Activated CD4-positive, alpha-beta T cell treated with anti-CD3 and anti-CD28 coated beads for 36 hours (primary cell): ENCODE measurements around the gene PHLDA2. TPM values are rescaled to one million over a fixed set of nuclear protein-coding genes. Genes with fewer than 3 reads are reported as not detected.

Experiments
- ATAC-seq: fragments of 200-7000 bp; cut with Tn5 transposase; one replicate; pipeline ENCODE4 v1.10.0; 2021; ENCODE audit warnings: mild to moderate bottlenecking, moderate library complexity
- CTCF ChIA-PET: fragments of 350-600 bp; sonication (Branson Sonifier 250); formaldehyde crosslinking; loops from one replicate; lab custom pipeline; 2021; ENCODE audit warnings: antibody characterized with exemption; lab: Charles Lee
- POLR2A ChIA-PET: fragments of 350-600 bp; sonication (Branson Sonifier 250); formaldehyde crosslinking; loops from one replicate; lab custom pipeline; 2021; ENCODE audit warnings: antibody characterized with exemption, inconsistent platforms; lab: Charles Lee
- DNase-seq: peaks from one replicate; pipeline ENCODE4 v3.0.0-alpha.2; 2020
- H3K27ac Mint-ChIP-seq: one replicate; pipeline ENCODE4 v1.8.0; 2021; ENCODE audit warnings: mixed read lengths
- H3K27me3 Mint-ChIP-seq: one replicate; pipeline ENCODE4 v1.8.0; 2021; ENCODE audit warnings: mixed read lengths
- H3K36me3 Mint-ChIP-seq: one replicate; pipeline ENCODE4 v1.8.0; 2021; ENCODE audit warnings: low read depth, mixed read lengths
- H3K4me1 Mint-ChIP-seq: one replicate; pipeline ENCODE4 v1.8.0; 2021; ENCODE audit warnings: mixed read lengths
- H3K4me3 Mint-ChIP-seq: one replicate; pipeline ENCODE4 v1.8.0; 2021; ENCODE audit warnings: mild to moderate bottlenecking, moderate library complexity, mixed read lengths
- H3K9me3 Mint-ChIP-seq: one replicate; pipeline ENCODE4 v1.8.0; 2021; ENCODE audit warnings: low read depth, mixed read lengths
- intact Hi-C, 2 experiments: fragments of 100-400 bp; cut with DNase I in 1 of 2; cut with micrococcal nuclease in 1 of 2; formaldehyde crosslinking; loops; one replicate each; pipeline versions ENCODE4 v1.14.2 to v1.15.1; 2022 to 2024; cut with DNase I, micrococcal nuclease
- total RNA-seq, 2 experiments: library from RNA; stranded (reverse); gene quantifications; one replicate each; pipeline ENCODE4 v1.2.3, GENCODE V29; 2021

The PHLDA2 gene
- total RNA-seq, 2 experiments from 2014 or later, result 3.1 to 3.7 TPM

GRCh38 chr11:2886191-2886894, 42.9 kb downstream of the PHLDA2 start:
- ChIA-PET POLR2A (no interaction called here), CTCF (interaction anchor here (0.6 to 10.2 kb wide), 3 partner anchors 8 to 352 kb away, joined by 3 to 255 read pairs (median 3); no protein-coding TSS in a partner anchor)
- Mint-ChIP-seq H3K4me3 (peak overlapping the region; percentile 24), H3K36me3 (no peaks in the 10 kb centered on the region), H3K4me1 (peaks cover 8% of the 10 kb centered on the region), H3K27ac (no peak overlapping the region), H3K27me3 (peaks cover 5% of the 10 kb centered on the region), H3K9me3 (no peaks in the 10 kb centered on the region)
- ATAC-seq (peak; percentile 5), DNase-seq (peak; percentile 52)
- intact Hi-C loops, result loop anchor here (5.0 kb wide), 3 partner anchors 439 to 689 kb away; partner anchors contain the start of gene KCNQ1 (in 1 of the 2)

- ChIA-PET CTCF (interaction anchor here (0.6 to 10.2 kb wide), 3 partner anchors 8 to 351 kb away, joined by 3 to 255 read pairs (median 3); no protein-coding TSS in a partner anchor), POLR2A (no interaction called here)
- Mint-ChIP-seq H3K27me3 (peaks cover 5% of the 10 kb centered on the region), H3K27ac (no peak within 1 kb of the TSS), H3K36me3 (no peaks in the 10 kb centered on the region), H3K4me1 (peaks cover 4% of the 10 kb centered on the region), H3K9me3 (no peaks in the 10 kb centered on the region), H3K4me3 (peak within 1 kb of the TSS; percentile 67)
- peak; percentile 87 for DNase-seq
- intact Hi-C loops, result loop anchor here (1.0 to 5.0 kb wide), 8 partner anchors 17 to 688 kb away; partner anchors contain the start of genes CD81 (in 1 of the 2), KCNQ1 (in 1 of the 2), TRPM5 (in 1 of the 2) and TSSC4 (in 1 of the 2)
- ATAC-seq, result peak; percentile 85
Measured at GRCh38 chr11:2885678-2886081, 43.5 kb downstream of the PHLDA2 start, which contains the start of gene CDKN1C. Gene CDKN1C (minus strand): TSS chr11:2885775. CDS start chr11:2885456, 319 bp downstream.

DNA sequence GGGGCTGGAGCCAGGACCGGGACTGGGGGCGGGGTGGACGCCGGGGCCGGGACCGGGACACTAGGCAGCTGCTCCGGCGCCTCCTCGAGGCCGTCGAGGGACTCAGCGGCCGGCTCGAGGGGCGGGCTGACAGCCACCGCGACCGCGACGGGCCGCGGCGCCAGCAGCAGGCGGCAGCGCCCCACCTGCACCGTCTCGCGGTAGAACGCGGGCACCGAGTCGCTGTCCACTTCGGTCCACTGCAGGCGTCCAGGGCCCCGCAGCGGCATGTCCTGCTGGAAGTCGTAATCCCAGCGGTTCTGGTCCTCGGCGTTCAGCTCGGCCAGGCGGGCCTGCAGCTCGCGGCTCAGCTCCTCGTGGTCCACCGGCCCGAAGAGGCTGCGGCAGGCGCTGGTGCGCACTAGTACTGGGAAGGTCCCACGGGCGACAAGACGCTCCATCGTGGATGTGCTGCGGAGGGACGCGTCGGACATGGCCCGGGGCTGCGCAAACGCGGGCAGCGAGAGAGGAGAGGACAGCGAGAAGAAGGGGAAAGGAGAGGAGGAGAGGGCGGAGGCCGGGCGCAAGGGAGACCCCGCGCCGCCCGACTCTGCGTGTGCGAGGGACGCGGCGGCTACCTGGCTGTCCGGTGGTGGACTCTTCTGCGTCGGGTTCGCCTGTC, 44.1 kb downstream of the PHLDA2 start:
- ATAC-seq, result peak; percentile 3
- Mint-ChIP-seq H3K4me1 (peaks cover 4% of the 10 kb centered on the region), H3K4me3 (peak overlapping the region; percentile 67), H3K27ac (no peak overlapping the region), H3K27me3 (peaks cover 5% of the 10 kb centered on the region), H3K36me3 (no peaks in the 10 kb centered on the region), H3K9me3 (no peaks in the 10 kb centered on the region)
- ChIA-PET CTCF (interaction anchor here (10.2 kb wide), 1 partner anchor 351 kb away, joined by 255 read pairs; no protein-coding TSS in a partner anchor), POLR2A (no interaction called here)
- intact Hi-C loops, result loop anchor here (1.0 to 5.0 kb wide), 8 partner anchors 17 to 688 kb away; partner anchors contain the start of genes CD81 (in 1 of the 2), KCNQ1 (in 1 of the 2), TRPM5 (in 1 of the 2) and TSSC4 (in 1 of the 2)
- peak; percentile 59 for DNase-seq

- CTCF ChIA-PET, result interaction anchor here (0.8 to 10.2 kb wide), 3 partner anchors 9 to 350 kb away, joined by 3 to 255 read pairs (median 4); no protein-coding TSS in a partner anchor
- Mint-ChIP-seq H3K4me1 (peaks cover 4% of the 10 kb centered on the region), H3K27me3 (peaks cover 5% of the 10 kb centered on the region), H3K9me3 (no peaks in the 10 kb centered on the region), H3K36me3 (no peaks in the 10 kb centered on the region), H3K27ac (no peak overlapping the region), H3K4me3 (no peak overlapping the region)
- ATAC-seq (no peak), DNase-seq (no peak)
- intact Hi-C loops, result no loop called here
- POLR2A ChIA-PET, result no interaction called here
Measured at GRCh38 chr11:2883979-2884815, 45.0 kb downstream of the PHLDA2 start.

DNA sequence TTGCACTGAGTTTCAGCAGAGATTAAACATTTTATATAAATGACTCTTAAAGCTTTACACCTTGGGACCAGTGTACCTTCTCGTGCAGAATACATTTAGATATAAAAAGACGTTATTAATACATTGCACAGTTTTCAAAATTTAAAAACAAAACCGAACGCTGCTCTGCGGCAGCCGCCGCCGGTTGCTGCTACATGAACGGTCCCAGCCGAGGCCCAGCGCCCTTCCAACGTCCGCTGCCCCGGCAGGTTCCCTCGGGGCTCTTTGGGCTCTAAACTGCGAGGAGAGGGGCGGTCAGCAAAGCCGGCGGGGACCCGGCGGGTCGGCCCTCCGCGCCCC, 45.6 kb downstream of the PHLDA2 start:
- ATAC-seq, result no peak

GRCh38 chr11:2882396-2883110, 46.7 kb downstream of the PHLDA2 start:
- Mint-ChIP-seq H3K9me3 (peaks cover under 1% of the 10 kb centered on the region), H3K4me1 (peaks cover 2% of the 10 kb centered on the region), H3K27me3 (peaks cover 5% of the 10 kb centered on the region), H3K27ac (no peak overlapping the region), H3K36me3 (no peaks in the 10 kb centered on the region), H3K4me3 (no peak overlapping the region)
- CTCF ChIA-PET, result interaction anchor here (1.3 to 6.4 kb wide), 2 partner anchors 11 to 350 kb away, joined by 4 to 25 read pairs; no protein-coding TSS in a partner anchor
- no peak for DNase-seq
- POLR2A ChIA-PET, result no interaction called here
- ATAC-seq, result no peak
- intact Hi-C loops, result no loop called here

More for the DNA sequence above, 45.6 kb downstream of the PHLDA2 start:
- intact Hi-C loops, result no loop called here
- ChIA-PET CTCF (interaction anchor here (0.8 to 1.3 kb wide), 2 partner anchors 10 to 337 kb away, joined by 3 to 4 read pairs; no protein-coding TSS in a partner anchor), POLR2A (no interaction called here)
- peaks cover 4% of the 10 kb centered on the region for H3K4me1 Mint-ChIP-seq
- H3K9me3 Mint-ChIP-seq, result no peaks in the 10 kb centered on the region
- H3K27me3 Mint-ChIP-seq, result peaks cover 5% of the 10 kb centered on the region
- H3K4me3 Mint-ChIP-seq, result no peak overlapping the region
- H3K36me3 Mint-ChIP-seq, result no peaks in the 10 kb centered on the region
- H3K27ac Mint-ChIP-seq, result no peak overlapping the region
- no peak for DNase-seq

GRCh38 chr11:2881981-2882375, 47.2 kb downstream of the PHLDA2 start:
- CTCF ChIA-PET, result interaction anchor here (0.6 to 6.4 kb wide), 3 partner anchors 347 to 349 kb away, joined by 3 to 25 read pairs (median 3); no protein-coding TSS in a partner anchor
- no peak overlapping the region for H3K27ac Mint-ChIP-seq
- ATAC-seq, result no peak

DNA sequence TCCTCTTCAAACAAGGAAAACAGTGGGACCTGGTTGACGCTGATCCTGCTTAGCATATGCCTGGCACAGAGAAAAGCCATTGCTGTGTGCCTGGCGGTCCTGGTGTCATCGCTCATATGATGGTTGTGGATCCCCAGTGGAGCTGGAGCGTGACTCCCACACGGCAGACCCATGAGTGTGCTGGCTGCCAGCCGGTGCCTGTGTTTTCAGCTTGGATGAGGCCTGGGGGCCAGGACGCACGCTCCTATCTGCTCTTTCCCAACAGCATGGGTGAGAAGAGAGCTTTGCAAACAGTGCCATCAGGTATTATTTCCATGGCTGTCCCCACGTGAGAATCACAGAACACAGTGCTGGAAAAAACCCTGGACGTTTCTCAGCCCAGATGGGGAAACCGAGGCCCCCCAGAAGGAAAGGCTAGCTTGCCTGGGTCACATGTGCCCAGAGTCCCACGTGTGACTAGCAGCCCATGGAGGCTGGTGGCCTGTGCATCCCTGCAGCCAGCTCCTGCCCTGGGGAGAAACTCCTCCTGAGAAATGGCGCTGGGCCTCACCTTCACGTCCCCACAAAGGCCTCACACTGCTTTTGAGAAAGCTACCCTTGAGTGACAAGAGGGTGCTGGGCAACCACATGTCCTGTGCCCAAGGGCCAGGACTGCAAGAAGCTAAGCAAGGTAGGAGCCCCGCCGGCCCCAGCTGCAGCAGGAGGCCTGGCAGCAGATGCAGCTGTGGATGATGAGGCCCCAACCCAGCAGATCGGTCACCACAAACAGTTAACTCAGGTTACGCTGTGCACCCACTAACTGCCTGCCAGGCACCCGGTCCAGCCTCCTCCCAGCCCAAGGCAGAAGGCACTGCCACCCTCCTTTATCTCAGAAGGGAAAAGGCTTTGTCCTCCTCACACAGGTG, 47.9 kb downstream of the PHLDA2 start:
- Mint-ChIP-seq H3K4me1 (no peaks in the 10 kb centered on the region), H3K4me3 (no peak overlapping the region), H3K27ac (no peak overlapping the region), H3K9me3 (peaks cover 2% of the 10 kb centered on the region), H3K36me3 (no peaks in the 10 kb centered on the region), H3K27me3 (peaks cover 5% of the 10 kb centered on the region)
- DNase-seq (no peak), ATAC-seq (no peak)
- intact Hi-C loops, result no loop called here
- ChIA-PET CTCF (interaction anchor here (0.6 to 6.4 kb wide), 3 partner anchors 347 to 349 kb away, joined by 3 to 25 read pairs (median 3); no protein-coding TSS in a partner anchor), POLR2A (no interaction called here)

More at GRCh38 chr11:2881981-2882375, 47.2 kb downstream of the PHLDA2 start:
- intact Hi-C loops, result no loop called here
- Mint-ChIP-seq H3K4me1 (peaks cover 2% of the 10 kb centered on the region), H3K9me3 (peaks cover 2% of the 10 kb centered on the region), H3K4me3 (no peak overlapping the region), H3K36me3 (no peaks in the 10 kb centered on the region), H3K27me3 (peaks cover 5% of the 10 kb centered on the region)
- POLR2A ChIA-PET, result no interaction called here
- no peak for DNase-seq

- intact Hi-C loops, result no loop called here
- Mint-ChIP-seq H3K4me1 (no peaks in the 10 kb centered on the region), H3K9me3 (peaks cover 3% of the 10 kb centered on the region), H3K4me3 (no peak overlapping the region), H3K27me3 (peaks cover 5% of the 10 kb centered on the region), H3K27ac (no peak overlapping the region), H3K36me3 (no peaks in the 10 kb centered on the region)
- DNase-seq (no peak), ATAC-seq (no peak)
- ChIA-PET POLR2A (no interaction called here), CTCF (interaction anchor here (6.4 kb wide), 1 partner anchor 348 kb away, joined by 25 read pairs; no protein-coding TSS in a partner anchor)
Measured at GRCh38 chr11:2880646-2881045, 48.6 kb downstream of the PHLDA2 start.
